ENCODE data around the gene HES3.

The HES3 gene

GRCh38 chr1:6260961-6261614, 17.1 kb downstream of the HES3 start, which contains the start of gene GPR153:
TSS of gene GPR153 (minus strand) at chr1:6261098. CDS start at chr1:6254905, 6,193 bp downstream.
- H3K27ac ChIP-seq, result no peak within 1 kb of the TSS
- no peak for TF ChIP-seq ZFX (IDR thresholded peaks at IDR 0.05; ENCODE audit: borderline replicate concordance)
- no peak for TF ChIP-seq CTCF (IDR thresholded peaks at IDR 0.05)

GRCh38 chr1:6261615-6261995, 17.6 kb downstream of the HES3 start:
- no peak overlapping the region for H3K27ac ChIP-seq
- no peak for TF ChIP-seq CTCF (IDR thresholded peaks at IDR 0.05)
- no peak for TF ChIP-seq ZFX (IDR thresholded peaks at IDR 0.05; ENCODE audit: borderline replicate concordance)

GRCh38 chr1:6262555-6263420, 18.8 kb downstream of the HES3 start:
- no peak for TF ChIP-seq ZFX (IDR thresholded peaks at IDR 0.05; ENCODE audit: borderline replicate concordance)
- TF ChIP-seq CTCF (IDR thresholded peaks at IDR 0.05), result no peak
- H3K27ac ChIP-seq, result no peak overlapping the region

- TF ChIP-seq ZFX (IDR thresholded peaks at IDR 0.05; ENCODE audit: borderline replicate concordance) (no peak), CTCF (IDR thresholded peaks at IDR 0.05) (no peak)
- H3K27ac ChIP-seq, result no peak overlapping the region
These were observed 19.7 kb downstream of the HES3 start for GRCh38 chr1:6263716-6264115.

- H3K27ac ChIP-seq, result no peak overlapping the region
- no peak for TF ChIP-seq CTCF (IDR thresholded peaks at IDR 0.05)
These were observed 21.2 kb downstream of the HES3 start for GRCh38 chr1:6265151-6265550.

- no peak overlapping the region for H3K27ac ChIP-seq
These were observed 22.7 kb downstream of the HES3 start for GRCh38 chr1:6266641-6267040.

More at GRCh38 chr1:6266641-6267040, 22.7 kb downstream of the HES3 start:
- TF ChIP-seq CTCF (IDR thresholded peaks at IDR 0.05) (no peak), ZFX (IDR thresholded peaks at IDR 0.05; ENCODE audit: borderline replicate concordance) (no peak)
